ENCODE data around the gene IL6R.

Gene IL6R

DNA sequence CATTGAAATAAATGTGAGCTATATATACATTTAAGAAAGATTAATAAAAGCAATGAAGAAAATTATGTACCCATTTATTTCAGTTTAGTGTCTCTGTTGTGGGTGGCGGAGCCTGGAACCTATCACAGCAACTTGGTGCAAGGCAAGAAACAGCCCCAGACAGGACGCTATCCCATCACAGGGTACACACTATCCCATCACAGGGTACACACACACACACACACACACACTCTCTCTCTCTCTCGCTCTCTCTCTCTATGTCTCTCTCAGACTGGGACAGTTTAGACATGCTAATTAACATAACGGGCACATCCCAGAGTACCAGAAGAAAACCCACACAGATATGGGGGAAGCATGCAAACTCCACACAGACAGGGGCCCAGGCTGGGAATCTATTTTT lies 6.5 kb upstream of the IL6R start:
- H3K4me3 ChIP-seq (replicated peaks; ENCODE audit: low read depth, low read length) = no peak overlapping the region
- TF ChIP-seq, protein P1, sequence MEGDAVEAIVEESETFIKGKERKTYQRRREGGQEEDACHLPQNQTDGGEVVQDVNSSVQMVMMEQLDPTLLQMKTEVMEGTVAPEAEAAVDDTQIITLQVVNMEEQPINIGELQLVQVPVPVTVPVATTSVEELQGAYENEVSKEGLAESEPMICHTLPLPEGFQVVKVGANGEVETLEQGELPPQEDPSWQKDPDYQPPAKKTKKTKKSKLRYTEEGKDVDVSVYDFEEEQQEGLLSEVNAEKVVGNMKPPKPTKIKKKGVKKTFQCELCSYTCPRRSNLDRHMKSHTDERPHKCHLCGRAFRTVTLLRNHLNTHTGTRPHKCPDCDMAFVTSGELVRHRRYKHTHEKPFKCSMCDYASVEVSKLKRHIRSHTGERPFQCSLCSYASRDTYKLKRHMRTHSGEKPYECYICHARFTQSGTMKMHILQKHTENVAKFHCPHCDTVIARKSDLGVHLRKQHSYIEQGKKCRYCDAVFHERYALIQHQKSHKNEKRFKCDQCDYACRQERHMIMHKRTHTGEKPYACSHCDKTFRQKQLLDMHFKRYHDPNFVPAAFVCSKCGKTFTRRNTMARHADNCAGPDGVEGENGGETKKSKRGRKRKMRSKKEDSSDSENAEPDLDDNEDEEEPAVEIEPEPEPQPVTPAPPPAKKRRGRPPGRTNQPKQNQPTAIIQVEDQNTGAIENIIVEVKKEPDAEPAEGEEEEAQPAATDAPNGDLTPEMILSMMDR (IDR thresholded peaks at IDR 0.05; ENCODE audit: insufficient read depth, low read length, poor library complexity, severe bottlenecking) = no peak
- H3K36me3 ChIP-seq (ENCODE audit: control insufficient read depth, insufficient read depth, low read length) = no peaks in the 10 kb centered on the region
- no peak for DNase-seq (ENCODE audit: extremely low read depth, insufficient read length)
- no peaks in the 10 kb centered on the region for H3K27me3 ChIP-seq (replicated peaks; ENCODE audit: control insufficient read depth, insufficient read depth, low read length)

DNA sequence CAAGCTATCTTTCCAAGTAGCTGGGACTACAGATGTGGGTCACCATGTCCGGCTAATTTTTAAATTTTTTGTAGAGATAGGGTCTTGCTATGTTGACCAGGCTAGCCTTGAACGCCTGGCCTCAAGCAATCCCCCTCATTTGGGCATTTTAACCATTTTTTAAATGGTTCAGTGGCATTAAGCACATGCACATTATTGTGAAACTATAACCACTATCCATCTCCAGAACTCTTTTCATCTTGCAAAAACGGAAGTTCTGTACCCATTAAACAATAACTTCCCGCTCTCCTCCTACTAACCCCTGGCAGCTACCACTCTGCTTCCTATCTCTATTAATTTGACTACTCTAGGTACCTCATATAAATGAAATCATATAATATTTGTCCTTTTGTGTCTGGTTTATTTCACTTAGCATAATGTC lies 4.8 kb upstream of the IL6R start:
- TF ChIP-seq, protein P1 (IDR thresholded peaks at IDR 0.05; ENCODE audit: insufficient read depth, low read length, poor library complexity, severe bottlenecking) = no peak
- H3K4me3 ChIP-seq (replicated peaks; ENCODE audit: low read depth, low read length) = no peak overlapping the region
- no peaks in the 10 kb centered on the region for H3K27me3 ChIP-seq (replicated peaks; ENCODE audit: control insufficient read depth, insufficient read depth, low read length)
- DNase-seq (ENCODE audit: extremely low read depth, insufficient read length) = no peak
- H3K36me3 ChIP-seq (ENCODE audit: control insufficient read depth, insufficient read depth, low read length) = no peaks in the 10 kb centered on the region

DNA sequence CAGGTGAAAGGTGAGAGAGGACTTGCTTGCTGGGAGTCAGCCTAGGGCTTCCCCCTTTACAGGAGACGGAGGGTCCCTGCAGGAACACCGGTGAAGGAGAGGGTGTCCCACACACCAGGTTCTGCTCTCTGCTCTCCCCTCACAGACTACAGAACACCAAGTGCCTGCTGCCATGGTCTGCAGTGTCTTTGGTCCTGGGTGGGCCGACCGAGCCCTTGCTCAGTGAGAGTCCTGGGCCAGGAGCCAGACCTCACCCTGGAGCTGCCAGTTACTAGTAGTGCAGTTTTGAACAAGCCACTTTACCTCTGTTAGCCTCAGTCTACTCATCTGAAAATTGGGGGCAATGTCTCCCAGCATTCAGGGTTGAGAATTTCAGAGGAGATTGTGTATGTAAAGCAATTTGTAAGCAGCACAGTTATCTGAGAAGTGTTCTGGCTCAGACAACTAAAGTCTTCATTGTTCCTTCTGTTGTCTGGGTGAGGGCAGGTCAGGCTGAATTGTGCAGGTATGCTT lies 2.7 kb upstream of the IL6R start:
- no peaks in the 10 kb centered on the region for H3K27me3 ChIP-seq (replicated peaks; ENCODE audit: control insufficient read depth, insufficient read depth, low read length)
- TF ChIP-seq, protein P1 (IDR thresholded peaks at IDR 0.05; ENCODE audit: insufficient read depth, low read length, poor library complexity, severe bottlenecking) = no peak
- H3K4me3 ChIP-seq (replicated peaks; ENCODE audit: low read depth, low read length) = no peak overlapping the region
- H3K36me3 ChIP-seq (ENCODE audit: control insufficient read depth, insufficient read depth, low read length) = no peaks in the 10 kb centered on the region
- DNase-seq (ENCODE audit: extremely low read depth, insufficient read length) = no peak

DNA sequence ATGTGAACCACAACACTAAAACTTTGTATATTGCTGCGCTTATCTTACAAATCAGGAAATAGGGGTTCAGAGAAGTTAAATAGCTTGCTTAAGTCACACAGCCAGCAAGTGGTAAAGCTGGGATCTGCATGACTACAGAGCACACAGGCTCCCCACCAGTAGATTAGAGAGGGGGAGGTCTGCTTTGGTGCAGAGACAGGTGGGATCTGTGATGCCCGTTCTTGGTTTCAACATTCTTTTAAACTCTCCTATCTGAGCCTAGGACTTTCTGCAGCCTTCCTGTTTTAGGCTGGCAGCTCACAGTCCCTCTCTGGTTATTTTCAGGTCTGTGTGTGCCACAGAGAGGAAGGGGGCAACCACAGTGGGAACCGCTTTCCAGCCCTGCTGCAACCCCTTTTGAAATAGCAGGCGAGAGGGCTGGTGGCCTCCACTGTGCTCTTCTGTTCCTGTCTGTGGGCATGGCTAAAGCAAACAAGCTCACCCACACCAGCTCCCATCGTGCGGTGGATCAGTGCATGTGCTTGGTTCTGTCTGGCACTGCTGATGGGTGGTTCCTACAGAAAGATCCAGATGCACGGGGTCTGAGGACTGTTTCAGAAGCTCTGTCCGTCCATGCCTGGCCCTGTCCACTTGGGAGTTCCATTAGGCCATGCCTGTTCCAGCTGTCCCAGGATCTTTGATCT lies 1.7 kb upstream of the IL6R start:
- H3K36me3 ChIP-seq (ENCODE audit: control insufficient read depth, insufficient read depth, low read length) = no peaks in the 10 kb centered on the region
- TF ChIP-seq, protein P1 (IDR thresholded peaks at IDR 0.05; ENCODE audit: insufficient read depth, low read length, poor library complexity, severe bottlenecking) = no peak
- H3K27me3 ChIP-seq (replicated peaks; ENCODE audit: control insufficient read depth, insufficient read depth, low read length) = no peaks in the 10 kb centered on the region
- H3K4me3 ChIP-seq (replicated peaks; ENCODE audit: low read depth, low read length) = no peak overlapping the region
- no peak for DNase-seq (ENCODE audit: extremely low read depth, insufficient read length)

DNA sequence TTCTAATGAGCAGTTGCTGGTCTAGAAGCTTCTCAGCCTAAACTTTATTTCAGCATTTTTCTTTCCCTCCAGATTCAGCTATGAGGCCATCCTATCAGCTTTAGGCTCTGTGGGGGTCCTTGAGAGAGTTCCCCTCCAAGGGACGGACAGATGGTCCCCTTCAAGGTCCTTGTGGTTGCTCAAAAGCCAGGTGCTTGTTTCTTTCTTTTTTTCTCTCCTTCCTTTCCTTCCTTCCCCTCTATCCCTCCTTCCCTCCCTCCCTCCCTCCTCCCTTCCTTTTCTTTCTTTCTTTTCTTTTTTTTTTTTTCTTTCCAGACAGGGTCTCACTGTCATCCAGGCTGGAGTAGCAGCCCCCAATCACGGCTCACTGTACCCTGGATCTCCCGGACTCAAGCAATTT lies 1.2 kb upstream of the IL6R start:
- Histone ChIP-seq H3K36me3 (ENCODE audit: control insufficient read depth, insufficient read depth, low read length) (no peaks in the 10 kb centered on the region), H3K4me3 (replicated peaks; ENCODE audit: low read depth, low read length) (no peak overlapping the region), H3K27me3 (replicated peaks; ENCODE audit: control insufficient read depth, insufficient read depth, low read length) (no peaks in the 10 kb centered on the region)
- TF ChIP-seq, protein P1 (IDR thresholded peaks at IDR 0.05; ENCODE audit: insufficient read depth, low read length, poor library complexity, severe bottlenecking) = no peak
- no peak for DNase-seq (ENCODE audit: extremely low read depth, insufficient read length)
